DND-41 (cell line): ENCODE data around the gene INSIG2.
A peak's percentile ranks its signal among the peaks of the same experiment; 100 is the strongest.

ENCODE experiments used
- ATAC-seq: fragments of 200-7000 bp; cut with Tn5 transposase; 3 replicates; pipeline ENCODE4 v1.9.1; 2021; ENCODE audit warnings: low read depth; ENCODE audit not compliant: insufficient read depth
- DNase-seq: peaks from one replicate; pipeline ENCODE4 v3.0.0-alpha.2; 2020
- H2AFZ ChIP-seq: 2 replicates; pipeline ENCODE4 v1.6.0; 2012; ENCODE audit warnings: low read depth, low read length
- H3K27ac ChIP-seq: 2 replicates; pipeline ENCODE4 v1.5.1; 2012; ENCODE audit warnings: low read length, inconsistent platforms
- H3K27me3 ChIP-seq: fragments of 200-600 bp; sonication (generic); 2 replicates; pipeline ENCODE4 v1.6.0; 2012; ENCODE audit warnings: low read length, mild to moderate bottlenecking, inconsistent platforms; ENCODE audit not compliant: insufficient read depth, poor library complexity
- H3K36me3 ChIP-seq: 2 replicates; pipeline ENCODE4 v1.5.1; 2012; ENCODE audit warnings: low read length, inconsistent platforms; ENCODE audit not compliant: insufficient read depth
- H3K4me1 ChIP-seq: 2 replicates; pipeline ENCODE4 v1.5.1; 2012; ENCODE audit warnings: mild to moderate bottlenecking, low read length; ENCODE audit not compliant: insufficient read depth
- H3K4me2 ChIP-seq: 2 replicates; pipeline ENCODE4 v1.6.0; 2012; ENCODE audit warnings: mild to moderate bottlenecking, moderate library complexity, low read length, inconsistent platforms; ENCODE audit not compliant: insufficient read depth
- H3K4me3 ChIP-seq, 2 experiments: fragments of 200-600 bp in 1 of 2; shearing (Covaris generic) in 1 of 2; 2 replicates each; pipeline ENCODE4 v1.5.1; 2012 to 2016; ENCODE audit warnings: inconsistent platforms in 2 of 2, low read length in 2 of 2, mild to moderate bottlenecking in 2 of 2, low read depth in 1 of 2, moderate library complexity in 1 of 2
- H3K79me2 ChIP-seq: 2 replicates; pipeline ENCODE4 v1.6.0; 2012; ENCODE audit warnings: low read length, inconsistent platforms; ENCODE audit not compliant: insufficient read depth
- H3K9ac ChIP-seq: 2 replicates; pipeline ENCODE4 v1.6.0; 2012; ENCODE audit warnings: low read depth, mild to moderate bottlenecking, inconsistent platforms, low read length, moderate library complexity
- H3K9me3 ChIP-seq: 2 replicates; pipeline ENCODE4 v1.5.1; 2012; ENCODE audit warnings: low read length, moderate library complexity, mild to moderate bottlenecking, inconsistent platforms; ENCODE audit not compliant: insufficient read depth, severe bottlenecking
- H4K20me1 ChIP-seq: 2 replicates; pipeline ENCODE4 v1.6.0; 2012; ENCODE audit warnings: low read length; ENCODE audit not compliant: insufficient read depth
- EZH2 ChIP-seq: IDR thresholded peaks from 3 replicates; pipeline ENCODE4 v1.6.1; 2012; ENCODE audit warnings: borderline replicate concordance, low read depth, mild to moderate bottlenecking, moderate library complexity, low read length, inconsistent platforms; ENCODE audit not compliant: severe bottlenecking
- TF ChIP-seq, protein P1 (sequence below): IDR thresholded peaks from 2 replicates; pipeline ENCODE4 v1.5.1; 2012; ENCODE audit warnings: borderline replicate concordance, low read length, moderate library complexity, mild to moderate bottlenecking; ENCODE audit not compliant: poor library complexity, severe bottlenecking; ENCODE audit errors: extremely low read depth

Gene INSIG2

GRCh38 chr2:118086024-118086633 is 2.1 kb upstream of the INSIG2 start:
- ATAC-seq, result no peak

GRCh38 chr2:118089139-118089800 is 999 bp downstream of the INSIG2 start:
- H3K4me2 ChIP-seq, result peak overlapping the region; percentile 79
- peak overlapping the region; percentile 71 for H3K27ac ChIP-seq
- H3K4me3 ChIP-seq, result peak overlapping the region; percentile 46 to 96; a peak in 3 of 4 replicates
- H3K79me2 ChIP-seq, result peaks cover 51% of the 10 kb centered on the region
- peak overlapping the region; percentile 96 for H2AFZ ChIP-seq
- H3K36me3 ChIP-seq, result no peaks in the 10 kb centered on the region
- no peaks in the 10 kb centered on the region for H3K27me3 ChIP-seq
- DNase-seq, result peak; percentile 33
- peaks cover 9% of the 10 kb centered on the region; the same call in 1 of the 2 replicates for H4K20me1 ChIP-seq
- TF ChIP-seq, protein P1, sequence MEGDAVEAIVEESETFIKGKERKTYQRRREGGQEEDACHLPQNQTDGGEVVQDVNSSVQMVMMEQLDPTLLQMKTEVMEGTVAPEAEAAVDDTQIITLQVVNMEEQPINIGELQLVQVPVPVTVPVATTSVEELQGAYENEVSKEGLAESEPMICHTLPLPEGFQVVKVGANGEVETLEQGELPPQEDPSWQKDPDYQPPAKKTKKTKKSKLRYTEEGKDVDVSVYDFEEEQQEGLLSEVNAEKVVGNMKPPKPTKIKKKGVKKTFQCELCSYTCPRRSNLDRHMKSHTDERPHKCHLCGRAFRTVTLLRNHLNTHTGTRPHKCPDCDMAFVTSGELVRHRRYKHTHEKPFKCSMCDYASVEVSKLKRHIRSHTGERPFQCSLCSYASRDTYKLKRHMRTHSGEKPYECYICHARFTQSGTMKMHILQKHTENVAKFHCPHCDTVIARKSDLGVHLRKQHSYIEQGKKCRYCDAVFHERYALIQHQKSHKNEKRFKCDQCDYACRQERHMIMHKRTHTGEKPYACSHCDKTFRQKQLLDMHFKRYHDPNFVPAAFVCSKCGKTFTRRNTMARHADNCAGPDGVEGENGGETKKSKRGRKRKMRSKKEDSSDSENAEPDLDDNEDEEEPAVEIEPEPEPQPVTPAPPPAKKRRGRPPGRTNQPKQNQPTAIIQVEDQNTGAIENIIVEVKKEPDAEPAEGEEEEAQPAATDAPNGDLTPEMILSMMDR, result peak; percentile 18
- TF ChIP-seq EZH2, result no peak
- no peaks in the 10 kb centered on the region for H3K9me3 ChIP-seq
- peaks cover 37% of the 10 kb centered on the region for H3K4me1 ChIP-seq
- peak overlapping the region; percentile 72 for H3K9ac ChIP-seq
- peak; percentile 50 for ATAC-seq

More at GRCh38 chr2:118086024-118086633, 2.1 kb upstream of the INSIG2 start:
- Histone ChIP-seq H3K4me3 (no peak overlapping the region), H3K27ac (no peak overlapping the region), H3K27me3 (no peaks in the 10 kb centered on the region), H3K4me1 (peaks cover 31% of the 10 kb centered on the region), H3K79me2 (peaks cover 33% of the 10 kb centered on the region), H3K4me2 (no peak overlapping the region), H2AFZ (no peak overlapping the region), H3K36me3 (no peaks in the 10 kb centered on the region), H3K9ac (no peak overlapping the region), H3K9me3 (no peaks in the 10 kb centered on the region), H4K20me1 (peaks cover 2% of the 10 kb centered on the region; the same call in 1 of the 2 replicates)
- no peak for DNase-seq
- no peak for TF ChIP-seq EZH2
- TF ChIP-seq, protein P1, result no peak

DNA sequence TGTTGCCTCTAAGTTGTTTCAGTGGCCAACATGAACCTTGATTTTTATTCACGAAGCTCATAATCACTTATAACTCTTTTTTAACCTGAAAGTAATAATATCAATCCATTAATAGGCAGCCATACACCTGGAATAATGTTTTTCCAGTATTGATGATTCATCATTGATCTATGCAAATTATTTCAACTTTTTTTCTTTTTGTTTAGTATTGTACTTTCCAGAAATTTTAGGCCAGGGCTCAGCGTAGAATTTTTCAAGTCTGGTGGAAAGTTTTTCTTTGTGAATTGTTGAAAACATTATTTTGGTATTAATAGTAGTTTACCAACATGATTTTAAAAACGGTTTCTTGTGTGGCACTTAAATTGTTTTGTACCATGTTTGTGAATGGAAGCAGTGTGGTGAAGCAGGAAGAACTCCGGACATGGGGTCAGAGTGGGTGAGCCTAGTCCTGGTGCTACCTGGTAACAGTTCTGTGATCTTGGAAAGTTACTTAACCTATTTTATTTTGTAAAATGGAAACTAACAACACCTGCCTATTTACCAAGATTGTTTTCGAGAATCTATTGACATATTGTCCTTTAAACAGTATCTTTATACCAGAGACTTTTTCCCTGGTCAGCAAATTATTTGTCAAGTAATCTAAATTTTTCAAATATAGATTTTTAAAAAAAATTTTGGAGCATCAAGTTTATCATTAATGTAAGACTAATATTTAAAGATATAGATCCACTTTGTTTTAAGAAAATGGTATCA is 2.3 kb downstream of the INSIG2 start:
- H3K27ac ChIP-seq, result no peak overlapping the region
- no peak for TF ChIP-seq EZH2
- TF ChIP-seq, protein P1, result no peak
- H3K27me3 ChIP-seq, result no peaks in the 10 kb centered on the region
- peaks cover 48% of the 10 kb centered on the region for H3K4me1 ChIP-seq
- peaks cover 20% of the 10 kb centered on the region for H4K20me1 ChIP-seq
- no peak overlapping the region for H2AFZ ChIP-seq
- peak overlapping the region; percentile 79 for H3K4me2 ChIP-seq
- ATAC-seq, result no peak
- peak overlapping the region; percentile 10 to 96; a peak in 2 of 4 replicates for H3K4me3 ChIP-seq
- H3K9ac ChIP-seq, result peak overlapping the region; percentile 72; the same call in 1 of the 2 replicates
- H3K36me3 ChIP-seq, result no peaks in the 10 kb centered on the region
- DNase-seq, result no peak
- H3K9me3 ChIP-seq, result no peaks in the 10 kb centered on the region
- peaks cover 64% of the 10 kb centered on the region for H3K79me2 ChIP-seq
